Activated CD8-positive, alpha-beta memory T cell treated with anti-CD3 and anti-CD28 coated beads, Interleukin-2, amount 50 U/mL, for 24 hours (primary cell): ENCODE results near the gene TNFRSF8.

Experiments used
- DNase-seq: peaks from one replicate; pipeline ENCODE4 v3.0.0-alpha.2; 2020; ENCODE audit errors: extremely low read depth

Gene TNFRSF8

DNA sequence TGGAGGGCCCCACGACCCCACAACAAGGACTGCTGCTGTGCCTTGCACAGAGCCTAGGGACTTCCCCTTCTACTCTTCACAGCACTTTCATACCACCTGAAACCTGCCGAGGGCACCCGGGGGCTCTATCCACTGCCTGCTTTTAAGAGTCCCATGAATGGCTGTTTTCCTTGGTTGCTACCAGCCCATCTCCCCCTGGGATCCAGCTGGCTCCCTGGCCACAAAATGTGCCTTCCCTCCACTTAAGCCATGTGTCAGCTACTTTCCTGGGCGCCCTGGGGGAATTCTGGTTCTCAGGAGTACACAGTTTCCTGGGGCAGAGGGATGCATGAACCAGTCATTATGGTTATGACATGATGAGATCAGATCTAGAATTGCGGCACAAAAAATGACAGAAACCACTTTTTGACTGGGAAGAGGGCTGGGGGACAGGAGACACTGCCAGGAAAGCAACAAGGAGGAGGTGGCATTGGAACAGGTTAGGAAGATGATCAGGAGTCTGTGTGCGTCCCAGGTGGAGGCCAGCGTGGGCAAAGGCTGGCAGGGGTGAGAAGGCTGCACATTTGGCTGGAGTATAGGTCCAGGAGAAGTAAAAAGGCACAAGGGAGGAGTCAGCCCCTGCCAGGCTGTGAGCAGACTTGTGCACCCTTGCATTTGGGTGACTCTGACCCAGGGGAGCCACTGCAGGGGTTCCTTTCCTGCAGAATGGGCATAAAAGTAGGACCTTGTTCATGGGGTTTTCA lies 3.2 kb upstream of the TNFRSF8 start:
- DNase-seq, result no peak

DNA sequence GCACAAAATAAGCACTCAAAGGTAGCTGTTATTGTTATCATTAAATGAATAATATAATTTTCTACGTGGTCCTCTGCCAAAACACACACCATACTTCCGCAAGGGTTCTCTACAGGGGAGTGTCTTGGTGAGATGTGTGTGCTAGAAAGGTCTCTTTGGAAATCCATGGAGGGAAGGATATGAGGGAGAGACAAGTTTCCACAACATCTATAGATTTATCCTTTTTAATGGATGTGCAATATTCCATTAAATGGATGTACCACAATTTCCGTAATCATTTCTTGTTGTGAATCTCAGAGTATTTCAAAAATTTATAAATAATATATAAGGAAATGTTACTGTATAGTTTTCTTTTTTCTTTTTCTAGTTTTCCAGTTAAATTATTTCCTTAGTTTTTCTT lies 2.6 kb upstream of the TNFRSF8 start:
- DNase-seq, result no peak

DNA sequence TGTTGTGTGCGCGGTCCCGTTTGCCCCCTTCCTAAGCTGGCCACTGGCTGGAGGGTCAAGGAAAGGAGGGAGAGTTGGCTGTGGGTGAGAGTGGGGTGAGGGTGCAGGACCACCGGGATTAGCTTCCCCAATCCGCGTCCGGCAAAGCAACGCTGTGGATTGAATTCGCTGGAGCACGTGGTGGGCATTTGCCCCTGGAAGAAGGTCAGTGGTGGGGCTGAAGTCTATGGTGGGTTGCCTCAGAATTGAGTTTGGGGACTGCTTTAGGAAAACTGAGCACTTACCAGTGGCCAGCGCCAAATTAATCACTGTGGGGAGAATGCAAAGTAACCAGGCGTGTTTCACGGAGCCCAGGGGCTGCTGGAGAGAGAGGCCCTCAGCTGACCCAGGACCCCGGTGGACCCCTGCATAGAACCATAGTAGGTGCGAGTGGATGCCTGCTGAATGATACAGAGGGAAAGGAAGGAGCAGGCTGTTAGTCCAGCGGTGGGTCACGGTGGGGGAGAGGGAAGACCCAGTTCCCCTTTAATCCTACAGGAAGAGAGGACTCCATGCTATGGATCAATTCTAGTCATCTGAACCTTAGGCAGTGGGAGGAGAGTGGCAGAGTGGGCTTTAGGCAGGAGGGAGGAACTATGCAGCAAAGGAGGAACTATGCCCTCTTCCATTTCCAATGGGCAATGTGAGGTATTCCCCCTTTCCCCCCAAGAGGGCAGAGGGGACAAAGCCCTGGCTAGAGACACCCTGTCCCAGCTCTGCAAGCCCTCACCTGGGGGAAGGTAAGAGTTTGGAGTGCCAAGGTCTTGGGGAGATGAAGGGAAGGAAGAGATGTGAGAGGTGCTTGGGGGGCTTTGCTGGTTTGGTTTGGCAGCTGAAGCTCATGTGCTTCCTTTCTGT lies 1.2 kb downstream of the TNFRSF8 start:
- no peak for DNase-seq

DNA sequence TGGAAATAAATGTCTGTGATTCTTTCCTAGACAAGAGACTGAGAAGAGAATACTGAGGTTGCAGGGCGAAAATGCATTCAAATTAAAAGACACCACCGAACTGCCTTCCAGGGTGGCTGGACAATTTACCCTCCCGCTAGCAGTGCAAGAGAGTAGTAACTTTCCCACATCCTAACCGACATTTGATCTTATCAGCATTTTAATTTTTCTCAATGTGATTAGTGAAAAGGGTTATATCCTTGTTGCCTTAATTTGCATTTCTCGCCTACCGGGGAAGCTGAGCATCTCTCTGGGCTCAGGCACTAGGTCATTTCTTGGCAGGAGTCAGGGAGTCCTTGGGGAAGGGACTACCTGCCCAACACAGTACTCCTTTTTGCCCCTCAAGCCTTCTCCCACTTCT lies 2.8 kb downstream of the TNFRSF8 start:
- DNase-seq, result no peak

DNA sequence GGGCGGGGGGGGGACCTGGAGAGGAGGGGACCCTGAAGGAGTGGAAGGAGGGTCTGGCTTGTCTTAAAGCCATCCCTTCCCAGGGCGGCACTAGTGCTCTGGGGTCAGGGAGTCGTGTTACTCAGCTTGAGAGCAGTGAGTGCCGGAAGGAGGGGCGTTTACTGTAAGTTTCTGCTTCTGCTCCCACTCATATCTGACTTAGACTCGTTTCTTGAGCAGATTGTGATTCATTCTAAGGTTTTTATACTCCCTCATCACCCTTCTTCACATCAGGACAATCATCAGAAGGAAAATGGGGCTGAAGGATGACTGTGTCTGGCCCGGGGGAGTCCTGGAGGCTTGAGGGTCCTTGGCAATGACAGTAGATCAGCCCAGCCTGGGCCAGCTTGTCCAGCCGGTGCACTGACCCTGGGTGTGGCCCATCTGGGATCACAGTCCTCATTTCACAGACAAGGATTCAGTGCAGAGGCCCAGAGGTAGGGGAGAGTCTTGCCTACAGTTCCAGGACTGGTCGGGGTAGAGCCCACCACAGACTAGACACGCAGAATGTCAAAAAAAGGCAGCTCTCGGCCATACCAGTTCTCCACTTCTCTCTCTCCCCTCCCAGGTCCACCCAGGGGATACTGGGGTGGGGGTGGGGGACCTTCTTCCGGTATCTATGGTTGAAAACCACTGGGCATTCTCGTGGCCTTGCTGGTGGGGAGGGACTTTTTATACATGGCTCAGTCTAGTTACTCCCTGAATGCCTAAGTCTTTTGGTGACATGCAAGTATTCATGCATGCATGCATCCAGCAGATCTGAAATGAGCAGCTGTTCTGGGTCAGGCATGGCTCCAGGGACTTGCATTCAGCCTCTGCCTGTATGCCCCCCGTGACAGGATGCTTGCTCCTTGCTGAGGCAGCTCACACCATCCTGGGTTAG lies 5.1 kb downstream of the TNFRSF8 start:
- DNase-seq, result no peak

DNA sequence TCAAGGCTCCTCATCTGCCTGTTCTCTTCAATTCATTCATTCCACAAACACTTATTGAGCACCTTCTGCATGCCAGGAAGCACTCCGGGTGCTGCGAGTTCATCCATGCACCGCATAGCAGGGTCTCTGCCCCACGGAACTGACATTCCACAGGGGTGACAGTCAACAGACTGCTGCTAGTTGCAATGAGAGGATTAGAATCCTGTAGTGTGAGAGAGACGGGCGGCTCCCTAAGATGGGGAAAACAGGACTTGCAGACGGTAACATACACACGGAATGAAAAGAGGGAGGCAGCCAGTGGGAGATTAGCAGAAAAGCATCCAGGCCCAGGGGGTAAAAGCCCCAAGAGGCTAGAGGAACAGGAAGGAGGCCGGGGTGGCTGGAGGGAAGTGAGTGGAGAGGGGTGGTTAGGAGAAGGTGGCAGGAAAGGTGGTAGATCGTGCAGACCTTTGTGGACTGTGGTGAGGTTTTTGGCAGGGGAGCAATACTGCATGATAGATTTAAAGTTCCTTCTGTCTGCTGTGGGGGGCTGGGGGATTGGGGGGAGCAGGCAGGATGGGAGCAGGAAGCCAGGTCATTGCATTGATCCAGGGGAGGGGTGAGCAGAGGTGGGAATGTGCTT lies 6.6 kb downstream of the TNFRSF8 start:
- no peak for DNase-seq

DNA sequence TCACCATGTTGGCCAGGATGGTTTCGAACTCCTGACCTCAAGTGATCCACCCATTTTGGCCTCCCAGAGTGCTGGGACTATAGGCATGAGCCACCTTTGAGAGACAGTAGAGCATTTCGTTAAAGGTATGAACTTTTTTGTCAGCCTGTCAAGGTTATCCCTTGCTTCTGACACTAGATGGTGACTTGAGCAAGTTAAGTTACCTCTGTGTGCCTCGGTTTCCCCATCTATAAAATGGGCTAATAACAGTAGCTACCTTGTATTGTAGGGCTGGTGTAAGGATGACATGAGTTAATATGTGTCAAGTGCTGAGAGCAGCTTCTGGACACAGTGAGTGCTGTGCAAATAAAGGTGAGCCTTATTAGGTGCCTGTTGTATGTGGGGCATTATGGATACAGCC lies 8.8 kb downstream of the TNFRSF8 start:
- DNase-seq, result no peak

DNA sequence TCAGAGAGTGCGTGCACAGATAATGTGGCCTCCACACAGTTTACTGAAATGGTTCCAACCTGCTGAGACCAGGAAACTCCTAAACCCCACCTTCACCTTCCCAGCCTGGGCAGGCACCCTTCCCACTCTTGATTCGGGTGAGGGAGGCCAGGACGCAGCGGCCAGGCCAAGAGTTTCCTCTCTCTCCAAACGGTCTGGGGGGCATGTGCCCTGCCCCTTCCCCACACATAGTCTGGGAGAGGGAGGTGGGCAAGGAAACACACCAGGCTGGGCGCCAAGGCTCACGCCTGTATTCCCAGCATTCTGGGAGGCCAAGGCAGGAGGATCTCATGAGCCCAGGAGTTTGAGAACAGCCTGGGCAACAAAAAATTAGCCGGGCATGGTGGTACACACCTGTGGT lies 9.6 kb downstream of the TNFRSF8 start:
- no peak for DNase-seq

DNA sequence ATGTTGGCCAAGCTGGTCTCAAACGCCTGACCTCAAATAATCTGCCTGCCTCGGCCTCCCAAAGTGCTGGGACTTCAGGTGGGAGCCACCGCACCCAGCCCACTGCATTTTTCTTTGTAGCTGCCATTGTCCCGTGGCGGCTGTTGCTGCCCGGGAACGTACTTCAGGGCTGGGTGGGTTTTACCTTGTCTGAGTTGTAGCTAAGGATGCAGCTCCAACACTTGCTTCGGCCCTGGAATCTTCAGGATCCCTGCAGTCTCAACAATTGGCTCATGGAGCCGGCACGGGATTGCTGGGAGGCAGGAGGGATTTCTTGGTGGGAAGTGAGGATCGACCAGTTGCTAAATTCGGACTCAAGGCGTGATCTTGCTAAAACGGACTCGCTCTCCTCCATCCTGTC lies 10.7 kb downstream of the TNFRSF8 start:
- DNase-seq, result no peak

DNA sequence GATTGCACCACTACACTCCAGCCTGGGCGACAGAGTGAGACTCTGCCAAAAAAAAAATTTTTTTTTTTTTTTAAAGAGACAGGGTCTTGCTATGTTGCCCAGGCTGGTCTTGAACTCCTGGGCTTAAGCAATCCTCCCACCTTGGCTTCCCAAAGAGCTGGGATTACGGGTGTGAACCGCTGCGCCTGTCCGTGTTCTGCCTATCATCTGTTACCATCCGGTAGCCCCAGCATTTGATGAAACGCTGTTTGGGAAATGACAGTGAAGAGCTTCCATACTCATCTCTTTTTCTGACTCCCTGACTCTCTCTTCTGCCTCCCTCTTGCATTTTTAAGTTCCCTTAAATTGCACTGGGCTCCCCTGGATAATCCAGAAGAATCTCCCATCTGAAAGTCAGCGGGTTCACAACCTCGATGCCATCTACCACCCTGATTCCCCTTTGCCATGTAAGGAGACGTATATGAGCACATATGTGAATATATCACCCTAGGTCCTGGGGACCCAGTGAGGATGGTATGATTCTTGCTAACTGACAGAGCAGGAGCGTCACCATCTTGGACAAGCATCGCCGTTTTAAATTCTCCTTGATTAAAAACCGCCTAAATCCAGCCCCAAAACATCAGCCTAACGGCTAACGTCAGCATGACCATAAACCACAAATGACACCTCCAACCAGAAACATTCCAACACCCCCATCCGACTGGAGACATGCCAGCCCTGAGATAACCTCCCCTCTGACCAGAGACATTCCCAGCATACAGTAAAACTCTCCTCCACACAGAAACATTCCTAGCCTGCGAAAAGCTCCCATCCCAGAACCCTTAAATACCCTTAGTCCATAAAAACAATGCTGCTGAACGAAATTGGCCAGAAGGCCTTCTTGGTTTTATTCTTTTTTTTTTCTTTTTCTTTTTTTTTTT lies 12.4 kb downstream of the TNFRSF8 start:
- DNase-seq, result no peak

DNA sequence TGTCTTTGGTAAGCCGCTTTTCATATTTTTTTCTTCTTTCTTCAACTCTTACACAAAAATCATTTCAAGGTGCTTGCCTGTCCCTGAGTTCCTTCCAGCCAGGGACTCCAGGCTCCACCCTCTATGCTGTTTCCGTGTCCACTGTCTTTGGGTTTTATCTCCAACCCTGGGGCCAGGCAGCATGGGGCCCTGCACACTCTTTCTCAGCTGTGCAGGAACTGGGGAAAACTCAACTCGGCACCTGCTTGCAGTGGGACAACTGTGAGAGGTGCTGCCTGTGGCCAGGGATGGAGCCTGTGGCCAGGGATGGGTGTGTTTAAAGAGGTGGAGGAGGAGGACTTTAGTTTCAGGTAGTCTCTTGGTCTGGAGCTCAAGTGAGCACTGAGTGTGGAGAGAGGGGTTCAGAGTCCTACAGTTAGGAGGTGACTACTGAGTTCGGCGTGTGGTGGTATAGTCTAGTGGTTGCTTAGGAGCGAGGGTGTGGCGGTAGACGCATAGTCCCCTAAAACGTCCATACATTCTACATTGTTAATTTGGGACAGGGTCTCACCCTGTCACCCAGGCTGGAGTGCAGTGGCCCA lies 13.4 kb downstream of the TNFRSF8 start:
- no peak for DNase-seq

DNA sequence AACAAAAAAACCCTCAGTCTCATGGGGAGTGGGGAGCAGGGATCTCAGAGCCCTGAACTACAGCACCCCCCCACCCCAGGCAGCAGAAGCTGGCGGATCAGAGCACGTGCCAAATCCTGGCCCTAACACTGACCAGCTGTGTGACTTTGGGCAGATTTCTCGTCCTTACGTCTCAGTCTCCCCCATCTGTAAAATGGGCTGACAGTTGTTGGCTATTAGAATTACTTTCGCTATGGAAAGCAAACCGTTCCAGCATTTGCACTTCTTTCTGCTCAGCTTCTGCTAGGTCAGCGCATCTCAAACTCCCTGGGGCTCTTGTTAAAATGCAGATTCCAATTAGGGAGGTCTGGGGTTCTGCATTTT lies 15.5 kb downstream of the TNFRSF8 start:
- no peak for DNase-seq

DNA sequence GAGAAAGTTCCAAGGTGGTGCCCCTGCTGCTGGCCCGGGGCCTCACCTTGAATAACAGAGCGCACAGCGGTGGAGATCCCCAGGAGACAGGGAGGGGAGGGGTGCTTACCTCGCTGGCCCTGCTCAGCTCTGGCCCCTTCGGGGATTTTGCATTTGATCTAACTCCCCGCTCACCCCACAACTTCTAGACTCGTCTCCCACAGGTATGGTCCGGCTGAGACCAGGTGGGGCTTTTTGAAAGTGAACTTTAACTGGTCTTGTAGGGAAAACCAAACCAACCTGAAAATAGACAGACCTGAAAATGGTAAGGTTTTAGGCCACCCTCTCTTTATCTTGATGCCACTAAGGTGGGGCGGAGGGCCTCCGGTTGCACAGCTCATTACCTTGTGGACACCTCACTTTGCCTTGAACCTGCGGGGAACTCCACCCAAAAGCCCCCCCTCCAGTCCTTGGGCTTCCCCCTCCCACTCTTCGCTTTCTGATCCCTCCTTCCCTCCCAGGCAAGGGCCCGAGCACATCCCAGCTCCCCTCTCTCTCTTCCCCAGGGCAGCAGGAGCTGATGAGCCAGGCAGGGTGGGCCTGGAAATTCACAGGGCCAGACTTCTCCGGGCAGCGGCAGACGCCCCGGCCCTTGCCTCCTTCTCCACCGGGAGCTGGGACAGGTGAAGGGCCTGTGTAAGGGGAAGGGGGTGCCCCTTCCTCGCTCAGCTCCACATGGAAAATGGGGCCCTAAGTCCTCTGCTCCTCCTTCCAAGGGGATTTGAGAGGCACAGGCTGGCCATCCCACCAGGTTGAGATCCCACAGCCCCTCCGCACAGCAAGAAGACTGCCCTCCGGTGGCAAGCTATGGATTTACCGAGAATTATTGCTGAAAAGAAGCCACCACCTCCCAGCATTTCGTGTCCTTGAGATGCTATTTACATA lies 16.1 kb downstream of the TNFRSF8 start:
- no peak for DNase-seq

DNA sequence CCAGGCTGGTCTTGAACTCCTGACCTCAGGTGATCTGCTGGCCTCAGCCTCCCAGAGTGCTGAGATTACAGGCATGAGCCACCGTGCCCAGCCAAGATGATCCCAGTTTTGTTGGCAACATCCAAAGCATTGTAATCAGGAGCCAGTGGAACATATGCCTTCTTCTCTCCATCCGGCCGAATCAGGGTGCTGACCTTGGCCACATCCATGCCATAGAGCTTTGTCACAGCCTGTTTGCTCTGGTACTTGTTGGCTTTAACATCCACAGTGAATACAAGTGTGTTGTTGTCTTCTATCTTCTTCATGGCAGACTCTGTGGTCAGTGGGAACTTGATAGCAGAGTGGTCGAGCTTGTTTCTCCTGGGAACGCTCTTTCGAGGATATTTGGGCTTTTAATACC lies 17.1 kb downstream of the TNFRSF8 start:
- no peak for DNase-seq

DNA sequence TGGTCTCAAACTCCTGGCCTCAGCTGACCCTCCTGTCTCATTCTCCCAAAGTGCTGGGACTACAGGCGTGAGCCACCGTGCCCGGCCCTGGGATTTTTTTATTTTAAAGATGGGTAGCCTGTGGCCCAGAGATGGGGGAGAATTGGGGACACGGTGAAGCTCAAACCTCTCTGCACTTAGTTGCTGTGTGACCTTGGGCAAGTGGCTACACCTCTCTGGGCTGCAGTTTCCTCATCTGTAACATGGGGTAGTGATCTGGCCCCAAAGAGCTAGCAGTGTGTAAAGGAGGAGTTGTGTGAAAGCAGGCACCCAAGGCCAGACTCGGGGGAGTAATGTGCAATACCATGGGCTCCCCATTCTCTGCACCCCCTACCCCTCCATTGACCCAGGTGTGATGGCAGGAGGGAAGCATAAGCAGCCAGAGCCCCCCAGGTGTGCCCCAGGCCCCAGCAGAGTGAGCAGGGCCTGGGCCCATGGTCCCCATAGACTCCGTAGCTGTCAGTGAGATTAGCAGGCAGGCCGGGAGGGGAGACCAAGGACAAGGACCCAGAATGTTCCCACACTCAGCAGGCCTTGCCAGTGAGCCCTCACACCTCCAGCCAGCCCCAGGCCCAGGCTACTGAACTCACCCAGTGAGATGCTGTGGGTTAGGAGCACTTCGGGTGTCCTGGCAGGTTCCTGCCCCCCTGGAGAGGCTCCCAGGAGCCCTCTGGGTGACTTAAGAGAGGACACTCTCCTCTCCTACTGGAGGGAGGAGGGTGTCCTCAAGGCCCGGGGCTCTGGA lies 17.9 kb downstream of the TNFRSF8 start:
- DNase-seq, result no peak

DNA sequence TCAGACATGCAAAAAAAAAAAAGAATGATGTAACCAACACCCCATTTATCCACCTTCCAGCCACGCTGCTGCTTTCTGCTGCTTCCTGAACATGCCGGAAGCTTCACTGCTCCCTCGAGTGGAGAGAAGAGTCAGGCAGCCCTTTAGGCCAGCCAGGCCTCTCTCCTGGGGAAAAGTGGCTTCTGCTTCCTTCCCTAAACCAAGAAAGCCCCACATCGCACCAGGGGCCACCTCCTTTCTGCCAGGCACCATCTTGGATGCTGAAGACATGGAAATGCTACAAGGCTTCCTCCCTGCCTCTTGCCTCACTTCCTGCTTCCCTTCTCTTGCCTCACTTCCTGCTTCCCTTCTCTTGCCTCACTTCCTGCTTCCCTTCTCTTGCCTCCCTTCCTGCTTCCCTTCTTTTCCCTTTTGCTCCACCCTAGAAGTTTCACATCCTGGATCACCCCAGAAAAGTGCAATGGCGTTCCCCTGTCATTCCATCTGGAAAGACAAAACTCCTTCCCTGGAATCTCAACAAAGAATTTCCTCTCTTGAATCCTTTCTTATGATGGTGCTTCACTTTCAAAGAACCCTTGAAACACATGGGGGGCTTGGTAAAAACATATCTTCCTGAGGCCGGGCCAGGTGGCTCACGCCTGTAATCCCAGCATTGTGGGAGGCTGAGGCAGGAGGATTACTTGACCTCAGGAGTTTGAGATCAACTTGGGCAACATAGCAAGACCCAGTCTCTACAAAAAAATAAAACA lies 18.7 kb downstream of the TNFRSF8 start:
- DNase-seq, result no peak

DNA sequence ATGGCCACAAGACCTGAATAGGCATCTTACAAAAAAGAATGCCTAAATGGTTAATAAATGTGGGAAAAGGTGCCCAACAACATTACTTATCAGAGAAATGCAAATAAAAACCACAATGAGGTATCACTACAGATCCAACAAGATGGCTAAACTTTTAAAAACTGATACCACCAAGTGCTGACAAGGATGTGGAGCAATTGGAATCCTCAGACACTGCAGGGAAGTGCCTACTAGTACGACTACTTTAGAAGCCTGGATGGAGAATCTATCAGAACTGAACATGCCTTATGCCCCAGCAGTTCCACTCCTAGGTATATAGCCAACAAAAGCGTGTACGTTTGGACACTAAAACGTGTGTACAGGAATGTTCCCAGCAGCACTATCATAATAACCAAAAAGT lies 19.9 kb downstream of the TNFRSF8 start:
- no peak for DNase-seq

DNA sequence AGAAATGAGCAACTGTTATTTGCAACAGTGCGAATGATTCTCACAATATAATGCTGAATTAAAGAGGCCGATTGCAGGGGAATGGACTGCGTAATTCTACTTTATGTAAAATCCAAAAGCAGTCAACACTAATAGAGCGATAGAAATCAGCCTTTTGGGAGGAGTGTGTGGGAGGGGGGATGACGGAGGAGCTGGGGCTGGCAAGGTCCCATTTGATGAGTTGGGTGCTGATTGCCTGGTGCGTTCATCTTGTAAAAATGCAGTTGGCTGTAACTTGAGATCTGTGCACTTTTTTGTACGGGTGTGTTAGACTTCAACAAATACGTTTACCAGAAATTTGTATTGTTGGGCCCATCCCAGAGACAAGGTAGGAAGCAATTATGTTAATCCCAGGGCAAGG lies 20.7 kb downstream of the TNFRSF8 start:
- no peak for DNase-seq
